OCI-LY7 (cell line): ENCODE data around the gene EXOSC10. TPM values are rescaled to one million over a fixed set of nuclear protein-coding genes. Genes with fewer than 3 reads are reported as not detected.

Experiments
- BruUV-seq: library from RNA; stranded (reverse); fragments of 400-500 nt; replicated peaks from 2 replicates; lab custom pipeline; 2021; lab: Mats Ljungman, UMichigan
- CTCF ChIA-PET: fragments of 300-600 bp; sonication (Branson Sonifier 250); formaldehyde crosslinking; loops from one replicate; lab custom pipeline; 2022; ENCODE audit warnings: antibody characterized with exemption; ENCODE audit not compliant: unreplicated experiment; lab: Charles Lee
- POLR2A ChIA-PET: fragments of 300-600 bp; sonication (Branson Sonifier 250); formaldehyde crosslinking; loops from one replicate; lab custom pipeline; 2022; ENCODE audit warnings: antibody characterized with exemption; lab: Charles Lee
- DNase-seq: peaks from one replicate; pipeline ENCODE4 v3.0.0-alpha.2; 2015; ENCODE audit warnings: low spot score
- H2AFZ ChIP-seq: fragments of 200-600 bp; sonication (generic), shearing (Covaris generic); 2 replicates; pipeline ENCODE4 v1.6.1; 2014; ENCODE audit warnings: mild to moderate bottlenecking, antibody characterized with exemption, low read length, moderate library complexity
- H3K27ac ChIP-seq: fragments of 200-600 bp; sonication (generic); 2 replicates; pipeline ENCODE4 v1.5.1; 2014; ENCODE audit warnings: mixed run types, low read depth, mild to moderate bottlenecking, moderate library complexity, low read length, inconsistent platforms; ENCODE audit not compliant: poor library complexity, severe bottlenecking
- H3K36me3 ChIP-seq: fragments of 200-600 bp; sonication (generic); 2 replicates; pipeline ENCODE4 v1.6.1; 2014; ENCODE audit warnings: mild to moderate bottlenecking, antibody characterized with exemption, low read length, moderate library complexity, mixed read lengths; ENCODE audit not compliant: insufficient read depth
- H3K4me1 ChIP-seq: fragments of 200-600 bp; sonication (generic); 2 replicates; pipeline ENCODE4 v1.5.1; 2014; ENCODE audit warnings: mild to moderate bottlenecking, low read length; ENCODE audit not compliant: insufficient read depth, poor library complexity, severe bottlenecking
- H3K4me2 ChIP-seq: fragments of 200-600 bp; sonication (generic); 2 replicates; pipeline ENCODE4 v1.6.1; 2014; ENCODE audit warnings: mild to moderate bottlenecking, low read length
- H3K4me3 ChIP-seq: fragments of 200-600 bp; sonication (generic); 2 replicates; pipeline ENCODE4 v1.5.1; 2014; ENCODE audit warnings: mild to moderate bottlenecking, low read depth, low read length; ENCODE audit not compliant: poor library complexity, severe bottlenecking
- H3K79me2 ChIP-seq: fragments of 200-600 bp; sonication (generic); 2 replicates; pipeline ENCODE4 v1.6.1; 2016; ENCODE audit warnings: low read depth, mild to moderate bottlenecking, low read length, moderate library complexity, mixed read lengths; ENCODE audit not compliant: insufficient read depth
- H3K9me2 ChIP-seq: fragments of 200-600 bp; sonication (generic); 2 replicates; pipeline ENCODE4 v1.6.1; 2016; ENCODE audit warnings: mild to moderate bottlenecking, low read length, mixed read lengths; ENCODE audit not compliant: insufficient read depth
- H3K9me3 ChIP-seq: fragments of 200-600 bp; sonication (generic); 2 replicates; pipeline ENCODE4 v1.6.1; 2014; ENCODE audit warnings: mild to moderate bottlenecking, mixed run types, low read length, mixed read lengths
- H4K20me1 ChIP-seq: fragments of 200-600 bp; sonication (generic); 2 replicates; pipeline ENCODE4 v1.6.1; 2014; ENCODE audit warnings: mild to moderate bottlenecking, antibody characterized with exemption, low read length, moderate library complexity, mixed read lengths; ENCODE audit not compliant: insufficient read depth
- CTCF ChIP-seq: fragments of 200-600 bp; sonication (generic); conservative IDR thresholded peaks from 2 replicates; pipeline ENCODE4 v1.5.1; 2014; ENCODE audit warnings: mild to moderate bottlenecking, antibody characterized with exemption, low read length, moderate library complexity, mixed read lengths
- EZH2phosphoT487 ChIP-seq: fragments of 200-600 bp; sonication (generic); IDR thresholded peaks from 2 replicates; pipeline ENCODE4 v1.6.1; 2018; ENCODE audit warnings: low read depth, borderline replicate concordance, mild to moderate bottlenecking, mixed run types, antibody characterized with exemption, low read length, moderate library complexity, mixed read lengths
- intact Hi-C: fragments of 100-400 bp; cut with micrococcal nuclease; formaldehyde crosslinking; loops from one replicate; pipeline ENCODE4 v1.10.0; 2022; ENCODE audit not compliant: unreplicated experiment
- total RNA-seq, 2 experiments: library from RNA; depleted of rRNA in 1 of 2; stranded (reverse); fragments of >200 nt in 1 of 2; shearing (Covaris generic) in 1 of 2; gene quantifications; 2 replicates each; pipeline ENCODE4 v1.2.3, GENCODE V29; 2014 to 2022

Gene EXOSC10
- total RNA-seq, 2 experiments from 2014 or later = 75.1 to 91.9 TPM

- TF ChIP-seq CTCF = no peak
- no peak for TF ChIP-seq EZH2phosphoT487
- H3K4me2 ChIP-seq = no peak overlapping the region
- intact Hi-C loops = no loop called here
- POLR2A ChIA-PET = no interaction called here
- peaks cover 81% of the 10 kb centered on the region for H3K36me3 ChIP-seq
- no peaks in the 10 kb centered on the region for H3K4me1 ChIP-seq
- DNase-seq = no peak
- no peaks in the 10 kb centered on the region for H4K20me1 ChIP-seq
- CTCF ChIA-PET = interaction anchor here (0.6 kb wide), 1 partner anchor 117 kb away, joined by 3 read pairs; no protein-coding TSS in a partner anchor
- no peaks in the 10 kb centered on the region for H3K9me3 ChIP-seq
- H3K9me2 ChIP-seq = no peaks in the 10 kb centered on the region
- no peak overlapping the region for H3K27ac ChIP-seq
- no TSS peak for BruUV-seq
- no peak overlapping the region for H2AFZ ChIP-seq
- H3K4me3 ChIP-seq = no peak overlapping the region
- no peaks in the 10 kb centered on the region for H3K79me2 ChIP-seq
Measured at GRCh38 chr1:11124965-11125364, 25.3 kb upstream of the EXOSC10 start.

DNA sequence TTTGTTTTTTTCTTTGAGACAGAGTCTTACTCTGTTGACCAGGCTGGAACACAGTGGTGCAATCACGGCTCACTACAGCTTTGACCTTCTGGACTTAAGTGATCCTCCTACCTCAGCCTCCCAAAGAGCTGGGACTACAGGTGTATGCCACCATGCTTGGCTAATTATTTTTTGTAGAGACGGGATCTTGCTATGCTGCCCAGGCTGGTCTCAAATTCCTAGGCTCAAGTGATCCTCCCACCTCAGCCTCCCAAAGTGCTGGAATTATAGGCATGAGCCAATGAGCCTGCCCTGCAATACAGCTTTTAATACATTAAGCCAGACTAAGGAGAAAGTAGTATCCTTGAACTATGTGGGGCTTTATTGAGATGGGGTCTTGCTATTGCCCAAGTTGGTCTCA is 16.6 kb upstream of the EXOSC10 start:
- BruUV-seq = no TSS peak
- Histone ChIP-seq H3K9me2 (no peaks in the 10 kb centered on the region), H3K9me3 (no peaks in the 10 kb centered on the region), H2AFZ (no peak overlapping the region), H3K4me3 (no peak overlapping the region), H3K4me1 (no peaks in the 10 kb centered on the region), H3K36me3 (peaks cover 79% of the 10 kb centered on the region), H3K79me2 (no peaks in the 10 kb centered on the region), H3K27ac (no peak overlapping the region), H3K4me2 (no peak overlapping the region), H4K20me1 (no peaks in the 10 kb centered on the region)
- POLR2A ChIA-PET = interaction anchor here (0.9 kb wide), 1 partner anchor 17 kb away, joined by 3 read pairs; the partner anchor contains the start of gene EXOSC10
- TF ChIP-seq EZH2phosphoT487 (no peak), CTCF (no peak)
- intact Hi-C loops = no loop called here
- DNase-seq = no peak
- CTCF ChIA-PET = no interaction called here

- H3K4me1 ChIP-seq = no peaks in the 10 kb centered on the region
- no peak overlapping the region for H2AFZ ChIP-seq
- H3K4me3 ChIP-seq = no peak overlapping the region
- peaks cover 72% of the 10 kb centered on the region for H3K36me3 ChIP-seq
- H3K9me2 ChIP-seq = no peaks in the 10 kb centered on the region
- no peak overlapping the region for H3K4me2 ChIP-seq
- POLR2A ChIA-PET = no interaction called here
- H3K9me3 ChIP-seq = no peaks in the 10 kb centered on the region
- TF ChIP-seq EZH2phosphoT487 (no peak), CTCF (no peak)
- DNase-seq = no peak
- H4K20me1 ChIP-seq = no peaks in the 10 kb centered on the region
- intact Hi-C loops = loop anchor here (5.0 kb wide), 1 partner anchor 78 kb away; no protein-coding TSS in a partner anchor
- CTCF ChIA-PET = no interaction called here
- no TSS peak for BruUV-seq
- H3K79me2 ChIP-seq = no peaks in the 10 kb centered on the region
- H3K27ac ChIP-seq = no peak overlapping the region
Measured at GRCh38 chr1:11114966-11115365, 15.3 kb upstream of the EXOSC10 start.
